Neural crest cell (in vitro differentiated cells): ENCODE data around the gene IFITM10. TPM values are rescaled to one million over a fixed set of nuclear protein-coding genes. Genes with fewer than 3 reads are reported as not detected.
"Not testable (repeated sequence)": the region's sequence is repeated elsewhere in the genome, so short reads cannot be mapped to it uniquely, and the experiment has no call there.

Source experiments
- DNase-seq: peaks from one replicate; pipeline ENCODE4 v3.0.0; 2021; ENCODE audit warnings: low read depth, mixed read lengths, low spot score
- H3K27ac Mint-ChIP-seq: one replicate; pipeline ENCODE4 v1.8.0; 2021; ENCODE audit warnings: mild to moderate bottlenecking, mixed read lengths; ENCODE audit not compliant: unreplicated experiment
- H3K27me3 Mint-ChIP-seq: 2 replicates; pipeline ENCODE4 v1.8.0; 2021; ENCODE audit warnings: low read depth, mild to moderate bottlenecking, mixed read lengths
- H3K36me3 Mint-ChIP-seq: 2 replicates; pipeline ENCODE4 v1.8.0; 2021; ENCODE audit warnings: low read depth, mild to moderate bottlenecking, mixed read lengths
- H3K4me1 Mint-ChIP-seq: 2 replicates; pipeline ENCODE4 v1.8.0; 2021; ENCODE audit warnings: mixed read lengths
- H3K4me3 Mint-ChIP-seq: one replicate; pipeline ENCODE4 v1.8.0; 2021; ENCODE audit warnings: mild to moderate bottlenecking, mixed read lengths
- H3K9me3 Mint-ChIP-seq: 2 replicates; pipeline ENCODE4 v1.8.0; 2021; ENCODE audit warnings: mixed read lengths
- total RNA-seq: library from RNA; stranded (reverse); gene quantifications from 2 replicates; pipeline ENCODE4 v1.2.1, GENCODE V29; 2021
- TF ChIP-seq, protein P1 (sequence below): fragments of 200-600 bp; sonication (generic); conservative IDR thresholded peaks from 2 replicates; pipeline ENCODE4 v1.5.0; 2021; ENCODE audit warnings: antibody characterized with exemption, mild to moderate bottlenecking

IFITM10 gene
- total RNA-seq, 1 donor from 2014 or later, result not detected

DNA sequence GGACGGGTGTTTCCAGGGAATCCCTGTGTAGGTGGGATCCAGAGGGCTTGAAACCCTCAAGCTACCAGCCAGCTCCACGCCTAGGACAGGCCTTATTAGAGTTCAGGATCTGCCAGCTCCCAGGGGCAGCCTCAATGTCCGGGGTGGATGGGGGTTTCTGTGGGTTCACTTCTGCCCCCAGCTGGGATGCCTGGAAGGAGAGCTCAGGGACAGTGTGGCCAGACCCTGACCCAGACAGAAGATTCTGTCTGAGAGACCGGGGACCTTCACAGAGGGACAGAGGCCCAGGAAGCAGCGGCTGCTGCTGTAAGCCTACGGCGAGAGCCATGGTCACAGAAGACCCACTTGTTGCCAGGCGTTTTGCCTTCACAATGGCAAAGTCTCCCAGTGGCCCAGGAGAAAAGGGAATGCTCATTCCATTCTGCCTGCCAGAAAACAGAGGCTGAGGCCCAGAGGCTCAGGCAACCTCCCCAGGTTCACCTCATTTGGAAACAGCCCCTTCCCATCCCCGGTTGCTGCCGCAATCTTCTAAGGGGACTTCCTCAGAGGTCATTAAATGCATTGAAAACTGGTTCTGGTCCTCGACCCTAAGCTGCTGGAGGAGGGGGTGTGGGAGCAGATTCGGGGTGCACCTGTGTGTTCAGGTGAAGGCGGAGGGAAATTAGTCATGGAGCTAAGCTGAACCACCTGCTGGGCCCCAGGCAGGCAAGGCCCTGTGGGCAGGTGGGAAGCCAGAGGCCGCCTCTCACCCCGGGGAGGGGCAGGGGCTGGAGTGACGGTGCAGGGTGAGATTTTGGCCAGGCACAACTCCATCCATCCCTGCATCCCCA lies 58.3 kb downstream of the IFITM10 start:
- no peaks in the 10 kb centered on the region for H3K36me3 Mint-ChIP-seq
- TF ChIP-seq, protein P1, sequence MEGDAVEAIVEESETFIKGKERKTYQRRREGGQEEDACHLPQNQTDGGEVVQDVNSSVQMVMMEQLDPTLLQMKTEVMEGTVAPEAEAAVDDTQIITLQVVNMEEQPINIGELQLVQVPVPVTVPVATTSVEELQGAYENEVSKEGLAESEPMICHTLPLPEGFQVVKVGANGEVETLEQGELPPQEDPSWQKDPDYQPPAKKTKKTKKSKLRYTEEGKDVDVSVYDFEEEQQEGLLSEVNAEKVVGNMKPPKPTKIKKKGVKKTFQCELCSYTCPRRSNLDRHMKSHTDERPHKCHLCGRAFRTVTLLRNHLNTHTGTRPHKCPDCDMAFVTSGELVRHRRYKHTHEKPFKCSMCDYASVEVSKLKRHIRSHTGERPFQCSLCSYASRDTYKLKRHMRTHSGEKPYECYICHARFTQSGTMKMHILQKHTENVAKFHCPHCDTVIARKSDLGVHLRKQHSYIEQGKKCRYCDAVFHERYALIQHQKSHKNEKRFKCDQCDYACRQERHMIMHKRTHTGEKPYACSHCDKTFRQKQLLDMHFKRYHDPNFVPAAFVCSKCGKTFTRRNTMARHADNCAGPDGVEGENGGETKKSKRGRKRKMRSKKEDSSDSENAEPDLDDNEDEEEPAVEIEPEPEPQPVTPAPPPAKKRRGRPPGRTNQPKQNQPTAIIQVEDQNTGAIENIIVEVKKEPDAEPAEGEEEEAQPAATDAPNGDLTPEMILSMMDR, result no peak
- H3K4me1 Mint-ChIP-seq, result peaks cover 9% of the 10 kb centered on the region
- H3K4me3 Mint-ChIP-seq, result no peak overlapping the region
- no peaks in the 10 kb centered on the region for H3K9me3 Mint-ChIP-seq
- no peak overlapping the region for H3K27ac Mint-ChIP-seq
- no peak for DNase-seq
- no peaks in the 10 kb centered on the region for H3K27me3 Mint-ChIP-seq

DNA sequence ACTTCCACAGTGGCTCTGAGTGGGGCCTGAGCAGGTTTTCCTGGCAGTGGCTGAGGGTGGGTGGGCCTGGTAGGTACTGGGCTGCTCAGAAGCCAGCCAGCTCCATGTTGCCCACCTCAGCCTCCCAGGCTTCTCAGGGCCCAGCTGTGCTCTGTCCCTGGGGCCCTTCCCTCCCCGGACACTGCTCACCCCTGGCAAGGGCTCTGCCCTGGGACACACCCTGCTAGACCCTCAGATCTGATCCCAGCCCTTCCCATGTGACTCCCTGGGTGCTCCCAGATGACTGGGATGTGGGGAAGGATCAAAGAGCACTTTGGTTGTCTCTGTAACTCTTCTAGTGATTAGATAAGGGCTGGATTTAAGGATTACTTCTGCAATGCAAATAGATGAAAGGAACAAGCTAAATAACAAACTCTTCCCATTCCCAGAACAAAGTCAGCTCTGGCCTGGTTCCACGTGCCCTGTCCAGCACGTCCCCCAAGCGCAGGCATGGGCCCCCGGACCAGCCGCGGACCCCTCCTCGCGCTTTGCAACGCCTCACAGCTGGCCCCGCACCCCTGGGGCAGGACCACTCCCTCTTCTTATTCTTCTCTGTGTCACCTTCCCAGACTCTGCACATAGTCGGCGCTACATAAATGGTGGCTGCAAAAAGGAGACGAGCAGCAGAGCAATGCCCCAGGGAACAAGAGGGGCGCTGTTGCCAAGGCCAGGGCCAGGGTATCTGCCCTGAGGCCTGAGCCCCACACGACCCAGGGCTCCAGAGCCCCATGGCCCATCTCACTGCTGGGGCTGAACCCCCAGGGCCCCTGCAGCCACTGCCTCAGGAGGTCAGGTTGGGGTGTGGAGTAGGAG lies 59.1 kb downstream of the IFITM10 start:
- Mint-ChIP-seq H3K27me3 (no peaks in the 10 kb centered on the region), H3K9me3 (no peaks in the 10 kb centered on the region), H3K36me3 (no peaks in the 10 kb centered on the region), H3K27ac (no peak overlapping the region), H3K4me3 (no peak overlapping the region), H3K4me1 (peaks cover 9% of the 10 kb centered on the region)
- DNase-seq, result no peak
- TF ChIP-seq, protein P1, result no peak

- Mint-ChIP-seq H3K9me3 (no peaks in the 10 kb centered on the region), H3K27me3 (no peaks in the 10 kb centered on the region), H3K27ac (no peak overlapping the region), H3K36me3 (no peaks in the 10 kb centered on the region), H3K4me3 (no peak overlapping the region), H3K4me1 (peaks cover 9% of the 10 kb centered on the region)
- TF ChIP-seq, protein P1, result no peak
- no peak for DNase-seq
These were observed 60.0 kb downstream of the IFITM10 start for GRCh38 chr11:1690167-1691025.

GRCh38 chr11:1689250-1690166 lies 60.9 kb downstream of the IFITM10 start:
- H3K27ac Mint-ChIP-seq, H3K27me3 Mint-ChIP-seq, H3K36me3 Mint-ChIP-seq, DNase-seq, H3K9me3 Mint-ChIP-seq, H3K4me3 Mint-ChIP-seq, H3K4me1 Mint-ChIP-seq: not testable (repeated sequence)

- H3K9me3 Mint-ChIP-seq, H3K4me1 Mint-ChIP-seq, H3K36me3 Mint-ChIP-seq, DNase-seq, H3K27ac Mint-ChIP-seq, H3K27me3 Mint-ChIP-seq, H3K4me3 Mint-ChIP-seq: not testable (repeated sequence)
These were observed 62.0 kb downstream of the IFITM10 start for GRCh38 chr11:1688336-1688947.

DNA sequence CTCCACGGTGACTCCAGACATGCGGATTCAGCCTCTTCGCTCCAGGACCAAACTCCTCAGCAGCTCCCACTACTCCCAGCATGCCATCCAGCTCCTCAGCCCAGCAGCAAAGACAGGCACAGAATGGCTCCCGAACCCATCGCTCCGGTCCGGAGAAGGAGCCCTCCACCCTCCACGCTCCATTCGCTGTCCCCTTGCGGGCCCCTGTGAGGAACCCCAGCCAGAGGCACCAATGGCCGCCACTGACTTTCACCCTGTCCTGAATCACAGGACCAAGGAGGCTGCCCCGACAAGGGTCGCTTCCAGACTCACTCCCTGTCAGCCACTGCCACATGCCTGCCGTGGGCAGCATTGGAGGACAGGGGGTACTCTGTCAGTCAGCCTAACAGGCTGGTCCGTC lies 64.2 kb downstream of the IFITM10 start:
- DNase-seq, H3K36me3 Mint-ChIP-seq, H3K4me1 Mint-ChIP-seq, H3K27ac Mint-ChIP-seq, H3K4me3 Mint-ChIP-seq, H3K27me3 Mint-ChIP-seq, H3K9me3 Mint-ChIP-seq: not testable (repeated sequence)

- DNase-seq, H3K9me3 Mint-ChIP-seq, H3K36me3 Mint-ChIP-seq, H3K27me3 Mint-ChIP-seq, H3K27ac Mint-ChIP-seq, H3K4me1 Mint-ChIP-seq, H3K4me3 Mint-ChIP-seq: not testable (repeated sequence)
These were observed 65.2 kb downstream of the IFITM10 start for GRCh38 chr11:1684886-1685874.
